NCI-H524 (cell line): ENCODE measurements around the gene SLC44A5.
"Not testable (repeated sequence)": the region's sequence is repeated elsewhere in the genome, so short reads cannot be mapped to it uniquely, and the experiment has no call there.

Experiments
- DNase-seq, 2 experiments: peaks; one replicate each; lab custom pipeline; 2025; lab: John Stamatoyannopoulos, UW

SLC44A5 gene

GRCh38 chr1:75449998-75450397, 160.9 kb downstream of the SLC44A5 start:
- DNase-seq = no peak

DNA sequence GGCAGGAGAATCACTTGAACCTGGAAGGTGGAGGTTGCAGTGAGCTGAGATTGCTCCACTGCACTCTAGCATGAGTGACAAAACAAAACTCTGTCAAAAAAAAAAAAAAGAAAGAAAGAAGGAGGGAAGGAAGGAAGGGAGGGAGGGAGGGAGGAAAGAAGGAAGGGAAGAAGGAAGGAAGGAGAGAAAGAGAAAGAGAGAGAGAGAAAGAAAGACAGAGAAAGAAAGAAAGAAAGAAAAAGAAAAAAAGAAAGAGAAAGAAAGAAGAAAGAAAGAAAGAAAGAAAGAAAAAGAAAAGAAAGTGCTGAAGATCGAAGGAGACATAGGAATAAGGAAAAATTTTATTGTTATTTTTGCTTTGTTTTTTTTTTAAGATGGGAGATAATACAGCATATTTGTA, 166.7 kb downstream of the SLC44A5 start:
- no peak for DNase-seq

GRCh38 chr1:75440274-75440673, 170.6 kb downstream of the SLC44A5 start:
- DNase-seq = no peak

GRCh38 chr1:75438355-75438754, 172.6 kb downstream of the SLC44A5 start:
- DNase-seq = no peak

GRCh38 chr1:75431843-75432242, 179.1 kb downstream of the SLC44A5 start:
- no peak for DNase-seq

DNA sequence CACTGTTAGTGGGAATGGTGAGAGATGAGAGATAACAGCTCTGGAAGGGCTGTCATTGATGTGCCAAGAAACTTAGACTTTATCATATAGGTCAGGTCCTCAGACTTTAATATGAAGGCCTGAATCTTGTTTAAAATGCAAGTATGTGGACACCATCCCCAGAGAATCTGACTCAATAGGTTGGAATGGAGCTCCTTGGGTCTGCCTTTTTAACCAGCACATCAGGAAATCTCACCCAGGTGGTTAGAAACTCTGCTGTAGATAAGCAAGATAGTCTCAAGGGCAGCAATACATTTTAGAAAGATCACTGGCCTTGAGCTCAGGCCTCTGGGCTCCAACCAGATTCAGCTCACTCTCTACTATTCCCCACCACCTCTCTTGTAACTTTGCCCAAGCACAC, 180.4 kb downstream of the SLC44A5 start:
- DNase-seq = no peak

- no peak for DNase-seq
Measured at GRCh38 chr1:75426688-75427087, 184.2 kb downstream of the SLC44A5 start.

DNA sequence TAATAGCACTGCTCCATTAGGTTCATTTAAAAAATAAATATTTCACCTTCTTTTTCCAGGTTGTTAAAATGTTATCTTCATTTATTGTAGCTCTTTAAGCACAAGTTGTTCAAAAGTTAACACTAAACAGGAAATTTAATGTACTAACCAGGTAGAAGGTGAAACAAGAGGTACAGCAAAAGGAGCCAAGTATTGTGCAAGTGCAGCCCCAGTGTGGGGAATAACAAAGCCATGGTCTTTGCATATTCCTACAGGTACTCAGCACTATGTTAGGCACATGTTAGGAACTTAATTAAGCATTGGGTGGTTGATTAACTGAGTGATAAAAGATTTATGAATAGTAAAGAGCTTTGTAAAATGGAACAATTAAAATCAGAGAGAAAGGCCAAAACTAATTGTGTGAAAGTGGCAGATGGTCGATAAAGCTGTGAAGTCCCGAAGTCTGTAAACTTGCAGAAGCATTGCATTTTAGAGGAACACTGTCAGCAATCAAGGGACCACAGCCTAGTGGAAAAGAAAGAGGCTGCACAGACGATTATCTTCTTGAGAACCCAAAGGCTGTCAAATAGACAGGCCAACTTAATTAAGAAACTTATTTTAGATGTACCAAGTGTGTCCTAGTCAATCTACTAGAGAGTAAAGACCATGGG, 185.8 kb downstream of the SLC44A5 start:
- DNase-seq = peak in 1 of 2 experiments; percentile 15

- no peak for DNase-seq
Measured at GRCh38 chr1:75423616-75424015, 187.3 kb downstream of the SLC44A5 start.

- DNase-seq = no peak
Measured at GRCh38 chr1:75423136-75423535, 187.8 kb downstream of the SLC44A5 start.

GRCh38 chr1:75421371-75421770, 189.5 kb downstream of the SLC44A5 start:
- peak in 1 of 2 experiments; percentile 13 for DNase-seq

DNA sequence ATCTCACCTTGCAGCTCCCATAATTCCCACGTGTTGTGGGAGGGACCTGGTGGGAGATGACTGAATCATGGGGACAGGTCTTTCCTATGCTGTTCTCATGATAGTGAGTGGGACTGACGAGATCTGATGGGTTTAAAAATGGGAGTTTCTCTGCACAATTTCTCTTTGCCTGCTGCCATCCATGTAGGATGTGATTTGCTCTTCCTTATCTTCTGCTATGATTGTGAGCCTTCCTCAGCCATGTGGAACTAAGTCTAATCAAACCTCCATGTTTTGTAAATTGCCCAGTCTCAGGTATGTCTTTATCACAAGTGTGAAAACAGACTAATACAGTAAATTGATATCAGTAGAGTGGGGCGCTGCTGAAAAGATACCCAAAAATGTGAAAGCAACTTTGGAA, 195.7 kb downstream of the SLC44A5 start:
- no peak for DNase-seq

DNA sequence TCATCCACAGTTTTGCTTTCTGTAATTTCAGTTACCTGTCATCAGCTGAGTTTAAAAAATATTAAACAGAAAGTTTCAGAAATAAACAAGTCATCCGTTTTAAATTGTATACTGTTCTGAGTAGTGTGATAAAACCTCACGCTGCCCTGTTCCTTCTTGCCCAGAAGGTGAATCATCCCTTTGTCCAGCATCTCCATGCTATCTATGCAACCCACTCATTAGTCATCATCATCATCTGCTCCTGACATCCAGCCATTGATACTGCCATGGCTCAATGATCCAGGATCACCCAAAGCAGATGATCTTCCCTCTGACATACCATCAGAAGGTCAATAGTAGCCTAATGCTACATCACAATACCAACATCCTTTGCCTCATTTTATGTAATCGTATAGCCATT, 198.3 kb downstream of the SLC44A5 start:
- no peak for DNase-seq

DNA sequence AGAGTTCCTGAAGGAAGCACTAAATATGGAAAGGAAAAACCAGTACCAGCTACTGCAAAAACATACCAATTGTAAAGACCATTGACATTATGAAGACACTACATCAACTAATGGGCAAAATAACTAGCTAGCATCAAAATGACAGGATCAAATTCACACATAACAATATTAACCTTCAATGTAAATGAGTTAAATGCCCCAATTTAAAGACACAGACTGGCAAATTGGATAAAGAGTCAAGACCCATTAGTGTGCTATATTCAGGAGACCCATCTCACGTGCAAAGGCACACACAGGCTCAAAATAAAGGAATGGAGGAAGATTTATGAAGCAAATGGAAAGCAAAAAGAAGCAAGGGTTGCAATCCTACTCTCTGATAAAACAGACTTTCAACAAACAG, 206.2 kb downstream of the SLC44A5 start:
- DNase-seq = not testable (repeated sequence)

DNA sequence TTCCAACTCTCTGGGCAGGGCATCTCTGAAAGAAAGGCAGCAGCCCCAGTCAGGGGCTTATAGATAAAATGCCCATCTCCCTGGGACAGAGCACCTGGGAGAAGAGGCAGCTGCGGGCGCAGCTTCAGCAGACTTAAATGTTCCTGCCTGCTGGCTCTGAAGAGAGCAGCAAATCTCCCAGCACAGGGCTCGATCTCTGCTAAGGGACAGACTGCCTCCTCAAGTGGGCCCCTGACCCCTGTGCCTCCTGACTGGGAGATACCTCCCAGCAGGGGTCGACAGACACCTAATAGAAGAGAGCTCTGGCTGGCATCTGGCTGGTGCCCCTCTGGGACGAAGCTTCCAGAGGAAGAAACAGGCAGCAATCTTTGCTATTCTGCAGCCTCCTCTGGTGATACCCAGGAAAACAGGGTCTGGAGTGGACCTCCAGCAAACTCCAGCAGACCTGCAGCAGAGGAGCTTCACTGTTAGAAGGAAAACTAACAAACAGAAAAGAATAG, 207.7 kb downstream of the SLC44A5 start:
- not testable (repeated sequence) for DNase-seq

DNA sequence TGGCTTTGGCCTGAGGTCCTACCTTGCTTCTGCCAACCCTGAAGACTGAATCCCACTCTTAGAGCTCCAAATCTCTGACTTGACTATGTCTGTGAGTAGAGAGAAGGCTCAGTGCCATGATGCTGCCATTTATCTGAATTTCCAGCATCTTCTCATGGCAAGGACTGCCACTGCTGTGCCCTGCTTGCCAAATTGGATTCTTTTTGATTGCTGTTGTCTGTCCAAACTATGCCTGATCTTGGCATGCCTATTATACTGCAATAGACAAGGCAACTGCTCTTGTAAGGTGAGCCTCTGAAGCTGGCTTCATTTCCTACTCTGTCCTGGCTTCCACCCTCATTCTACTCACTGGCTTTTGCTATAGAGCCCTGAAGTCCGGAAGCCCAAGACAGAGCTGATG, 210.2 kb downstream of the SLC44A5 start:
- no peak for DNase-seq

- no peak for DNase-seq
Measured at GRCh38 chr1:75396745-75397144, 214.2 kb downstream of the SLC44A5 start.

DNA sequence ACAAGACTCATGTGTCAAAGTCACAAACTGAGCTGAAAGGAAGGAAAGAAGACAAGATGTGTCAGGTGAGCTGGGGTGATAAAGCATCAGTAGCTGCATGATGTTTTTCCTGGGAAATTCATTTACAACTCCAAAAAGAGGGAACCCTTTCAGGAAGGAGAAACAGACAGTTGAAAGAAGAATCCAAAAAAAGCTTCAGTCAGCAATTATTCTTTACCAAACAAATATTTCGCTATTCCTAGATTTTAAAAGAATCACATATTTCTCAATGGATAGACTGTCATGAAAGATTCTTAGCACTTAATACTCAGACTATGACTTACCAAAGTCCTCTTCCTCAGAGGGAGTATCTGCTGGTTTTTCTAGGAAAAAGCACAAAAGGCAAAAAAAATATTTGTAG, 214.7 kb downstream of the SLC44A5 start:
- no peak for DNase-seq

GRCh38 chr1:75394386-75395139, 216.4 kb downstream of the SLC44A5 start:
- no peak for DNase-seq

DNA sequence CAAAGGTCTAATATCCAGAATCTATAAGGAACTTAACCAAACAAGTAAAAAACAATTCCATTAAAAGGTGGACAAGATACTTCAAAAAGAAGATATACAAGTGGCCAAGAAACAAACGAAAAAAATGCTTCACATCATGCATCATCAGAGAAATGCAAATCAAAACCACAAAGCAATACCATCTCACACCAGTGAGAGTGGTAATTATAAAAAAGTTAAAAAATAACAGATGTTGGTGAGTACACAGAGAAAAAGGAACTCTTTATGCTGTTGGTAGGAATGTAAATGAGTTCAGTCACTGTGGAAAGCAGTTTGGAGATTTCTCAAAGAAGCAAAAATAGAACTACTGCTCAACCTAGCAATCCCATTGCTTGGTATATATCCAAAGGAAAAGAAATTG, 218.6 kb downstream of the SLC44A5 start:
- no peak for DNase-seq

- not testable (repeated sequence) for DNase-seq
Measured at GRCh38 chr1:75375476-75376447, 235.2 kb downstream of the SLC44A5 start.

GRCh38 chr1:75373542-75374159, 237.3 kb downstream of the SLC44A5 start:
- DNase-seq = no peak
